Mesenchymal stem cell (in vitro differentiated cells and primary cell): Measurements from ENCODE around the gene STK32C.
"Not testable (repeated sequence)": the region's sequence is repeated elsewhere in the genome, so short reads cannot be mapped to it uniquely, and the experiment has no call there.

Source experiments
- DNase-seq: peaks from one replicate; pipeline ENCODE4 v3.0.0-alpha.2; 2013
- H2AFZ ChIP-seq: one replicate; pipeline ENCODE4 v1.6.1; 2013; ENCODE audit warnings: low read depth, mild to moderate bottlenecking, control low read depth, inconsistent platforms, low read length, moderate library complexity
- H2AK5ac ChIP-seq: 2 replicates; pipeline ENCODE4 v1.6.1; 2013; ENCODE audit warnings: low read length, moderate library complexity, mild to moderate bottlenecking, inconsistent platforms; ENCODE audit not compliant: severe bottlenecking
- H2BK120ac ChIP-seq: one replicate; pipeline ENCODE4 v1.6.1; 2013; ENCODE audit warnings: low read depth, mild to moderate bottlenecking, inconsistent platforms, low read length, moderate library complexity
- H2BK12ac ChIP-seq, 2 experiments: one replicate each; pipeline ENCODE4 v1.6.1; 2013; ENCODE audit warnings: inconsistent platforms in 2 of 2, low read length in 2 of 2, mild to moderate bottlenecking in 2 of 2, moderate library complexity in 2 of 2, control low read depth in 1 of 2
- H2BK15ac ChIP-seq: one replicate; pipeline ENCODE4 v1.6.1; 2013; ENCODE audit warnings: mild to moderate bottlenecking, low read depth, inconsistent platforms; ENCODE audit not compliant: poor library complexity, severe bottlenecking
- H2BK5ac ChIP-seq: 2 replicates; pipeline ENCODE4 v1.6.1; 2013; ENCODE audit warnings: low read depth, mild to moderate bottlenecking, low read length, control low read depth, inconsistent platforms; ENCODE audit not compliant: poor library complexity, severe bottlenecking
- H3K14ac ChIP-seq, 2 experiments: one replicate each; pipeline ENCODE4 v1.6.1; 2013; ENCODE audit warnings: inconsistent platforms in 2 of 2, low read length in 2 of 2, control low read depth in 1 of 2, mild to moderate bottlenecking in 1 of 2, moderate library complexity in 1 of 2
- H3K18ac ChIP-seq, 2 experiments: one replicate each; pipeline ENCODE4 v1.6.1; 2013; ENCODE audit warnings: inconsistent platforms in 2 of 2, low read length in 2 of 2, control low read depth in 1 of 2, low read depth in 1 of 2, mild to moderate bottlenecking in 1 of 2
- H3K23ac ChIP-seq, 2 experiments: one replicate each; pipeline ENCODE4 v1.6.1; 2013; ENCODE audit warnings: inconsistent platforms in 2 of 2, low read length in 2 of 2, mild to moderate bottlenecking in 2 of 2, moderate library complexity in 2 of 2, control low read depth in 1 of 2
- H3K27ac ChIP-seq: 2 replicates; pipeline ENCODE4 v1.5.1; 2013; ENCODE audit warnings: mild to moderate bottlenecking, moderate library complexity, low read length, control low read depth, inconsistent platforms; ENCODE audit not compliant: poor library complexity, severe bottlenecking
- H3K27me3 ChIP-seq, 2 experiments: 2 replicates each; pipeline versions ENCODE4 v1.6.1 to v1.7.0; 2013; ENCODE audit warnings: low read length in 2 of 2, mild to moderate bottlenecking in 2 of 2, moderate library complexity in 2 of 2, control low read depth in 1 of 2, inconsistent platforms in 1 of 2; ENCODE audit not compliant: control insufficient read depth in 1 of 2, insufficient read depth in 1 of 2
- H3K36me3 ChIP-seq, 2 experiments: 2 replicates each; pipeline versions ENCODE4 v1.6.1 to v1.7.0; 2013; ENCODE audit warnings: low read length in 2 of 2, control low read depth in 1 of 2, inconsistent platforms in 1 of 2, low read depth in 1 of 2, mild to moderate bottlenecking in 1 of 2; ENCODE audit not compliant: insufficient read depth in 2 of 2, control insufficient read depth in 1 of 2
- H3K4ac ChIP-seq, 2 experiments: one replicate each; pipeline ENCODE4 v1.6.1; 2013; ENCODE audit warnings: inconsistent platforms in 2 of 2, low read length in 2 of 2, mild to moderate bottlenecking in 2 of 2, moderate library complexity in 2 of 2, control low read depth in 1 of 2, low read depth in 1 of 2
- H3K4me1 ChIP-seq: 2 replicates; pipeline ENCODE4 v1.6.1; 2013; ENCODE audit warnings: low read depth, low read length, control low read depth; ENCODE audit not compliant: control insufficient read depth, insufficient read depth
- H3K4me2 ChIP-seq: 2 replicates; pipeline ENCODE4 v1.6.1; 2013; ENCODE audit warnings: low read length, mild to moderate bottlenecking, inconsistent platforms; ENCODE audit not compliant: poor library complexity, severe bottlenecking
- H3K4me3 ChIP-seq, 2 experiments: 2 replicates each; pipeline versions ENCODE4 v1.5.1 to v1.7.0; 2013; ENCODE audit warnings: low read length in 2 of 2, mild to moderate bottlenecking in 2 of 2, control low read depth in 1 of 2, low read depth in 1 of 2; ENCODE audit not compliant: insufficient read depth in 1 of 2
- H3K79me1 ChIP-seq: replicated peaks from 2 replicates; pipeline ENCODE4 v1.6.1; 2013; ENCODE audit warnings: mild to moderate bottlenecking, control low read depth, low read length, inconsistent platforms; ENCODE audit not compliant: poor library complexity, severe bottlenecking
- H3K9ac ChIP-seq: 2 replicates; pipeline ENCODE4 v1.7.0; 2013; ENCODE audit warnings: mild to moderate bottlenecking, low read length, moderate library complexity
- H3K9me3 ChIP-seq: 2 replicates; pipeline ENCODE4 v1.7.0; 2013; ENCODE audit warnings: mild to moderate bottlenecking, low read length; ENCODE audit not compliant: control insufficient read depth
- H4K8ac ChIP-seq: one replicate; pipeline ENCODE4 v1.6.1; 2013; ENCODE audit warnings: inconsistent platforms, mild to moderate bottlenecking, low read length, moderate library complexity
- H4K91ac ChIP-seq: one replicate; pipeline ENCODE4 v1.6.1; 2013; ENCODE audit warnings: mild to moderate bottlenecking, low read length, inconsistent platforms
- WGBS: methylation state at CpG from one replicate; pipeline ENCODE4 v1.1.7; 2013; ENCODE audit warnings: mixed read lengths; 5-methylcytosine and 5-hydroxymethylcytosine counted together

The STK32C gene

GRCh38 chr10:132223611-132224342 lies 84.0 kb downstream of the STK32C start:
- peaks cover 4 to 12% of the 10 kb centered on the region in 2 experiments for H3K36me3 ChIP-seq
- WGBS: 93% methylated on average over 23 of the region's 23 CpGs
- no peak overlapping the region for H2BK120ac ChIP-seq
- no peak overlapping the region for H4K91ac ChIP-seq
- H3K4ac ChIP-seq: no peak overlapping the region
- no peak overlapping the region for H3K14ac ChIP-seq
- no peaks in the 10 kb centered on the region for H3K9me3 ChIP-seq
- H2BK12ac ChIP-seq: no peak overlapping the region
- peak overlapping the region in 1 of 2 experiments; percentile 14 for H3K23ac ChIP-seq
- no peaks in the 10 kb centered on the region for H3K27me3 ChIP-seq
- H3K18ac ChIP-seq: no peak overlapping the region
- DNase-seq: no peak
- H4K8ac ChIP-seq: no peak overlapping the region
- H3K4me3 ChIP-seq: no peak overlapping the region
- peaks cover 3% of the 10 kb centered on the region for H3K79me1 ChIP-seq
- peaks cover 15% of the 10 kb centered on the region for H3K4me1 ChIP-seq
- H2BK15ac ChIP-seq: peak overlapping the region; percentile 29
- H3K4me2 ChIP-seq: no peak overlapping the region
- H2BK5ac ChIP-seq: no peak overlapping the region
- H2AFZ ChIP-seq: no peak overlapping the region
- H3K27ac ChIP-seq: no peak overlapping the region
- H3K9ac ChIP-seq: no peak overlapping the region
- H2AK5ac ChIP-seq: no peak overlapping the region

DNA sequence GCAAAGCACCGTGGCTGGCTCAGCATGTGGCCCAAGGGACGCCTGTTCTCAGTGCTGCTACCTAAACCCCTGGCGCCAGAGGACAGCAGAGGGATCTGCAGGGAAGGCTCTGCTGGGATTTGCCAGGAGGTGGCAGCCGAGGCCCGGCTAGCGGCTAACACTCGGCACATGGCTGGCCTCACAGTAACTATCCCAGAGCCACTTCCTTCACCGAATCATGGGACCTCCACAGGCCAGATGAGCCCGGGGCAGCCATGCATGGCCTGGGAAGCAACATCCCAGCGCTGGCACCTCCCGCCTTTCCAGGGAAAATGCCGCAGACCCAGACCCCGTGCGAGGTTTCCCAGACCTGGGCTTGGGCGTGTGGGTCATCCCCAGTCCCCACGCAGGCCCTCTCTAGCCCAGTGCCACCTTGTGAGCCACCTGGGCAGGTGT lies 84.6 kb downstream of the STK32C start:
- no peak overlapping the region for H3K9ac ChIP-seq
- H2BK120ac ChIP-seq: no peak overlapping the region
- H3K27ac ChIP-seq: no peak overlapping the region
- no peak overlapping the region for H4K91ac ChIP-seq
- H2BK5ac ChIP-seq: no peak overlapping the region
- H3K4me3 ChIP-seq: no peak overlapping the region
- H3K36me3 ChIP-seq: peaks cover 4 to 12% of the 10 kb centered on the region in 2 experiments
- peaks cover 3% of the 10 kb centered on the region for H3K79me1 ChIP-seq
- H3K4me2 ChIP-seq: no peak overlapping the region
- H3K18ac ChIP-seq: no peak overlapping the region
- H4K8ac ChIP-seq: no peak overlapping the region
- H3K9me3 ChIP-seq: no peaks in the 10 kb centered on the region
- no peak overlapping the region for H3K4ac ChIP-seq
- no peaks in the 10 kb centered on the region for H3K27me3 ChIP-seq
- no peak overlapping the region for H2AFZ ChIP-seq
- no peak overlapping the region for H2BK12ac ChIP-seq
- WGBS: 48% methylated on average over 16 of the region's 16 CpGs
- H2AK5ac ChIP-seq: no peak overlapping the region
- H2BK15ac ChIP-seq: peak overlapping the region; percentile 29
- no peak overlapping the region for H3K23ac ChIP-seq
- peak; percentile 72 for DNase-seq
- H3K4me1 ChIP-seq: peaks cover 15% of the 10 kb centered on the region
- H3K14ac ChIP-seq: no peak overlapping the region

DNA sequence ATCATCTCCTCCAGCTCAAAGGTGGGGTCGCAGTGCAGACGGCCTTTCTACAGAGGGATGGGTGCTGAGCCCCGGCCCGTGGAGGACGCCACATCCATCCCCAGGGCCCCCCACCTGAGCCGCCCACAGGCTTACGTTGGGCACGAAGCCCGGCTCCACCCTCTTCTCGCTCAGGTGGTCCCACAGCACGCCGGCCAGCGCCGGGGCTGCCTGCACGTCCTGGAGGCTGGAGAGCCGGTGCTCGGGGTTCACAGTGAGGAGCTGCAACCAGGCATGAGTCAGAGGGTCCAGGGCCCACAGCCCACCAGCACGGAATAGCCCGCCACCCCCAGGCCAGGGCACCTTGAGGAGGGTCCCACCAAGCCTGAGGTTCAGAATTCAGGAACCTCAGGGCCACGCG lies 85.0 kb downstream of the STK32C start:
- Histone ChIP-seq H2BK120ac (no peak overlapping the region), H4K91ac (no peak overlapping the region), H3K4me2 (no peak overlapping the region), H3K14ac (no peak overlapping the region), H3K23ac (no peak overlapping the region), H3K18ac (no peak overlapping the region), H2AFZ (no peak overlapping the region), H4K8ac (no peak overlapping the region), H3K4me1 (peaks cover 15% of the 10 kb centered on the region), H2AK5ac (no peak overlapping the region), H3K27me3 (no peaks in the 10 kb centered on the region), H3K4me3 (no peak overlapping the region), H2BK15ac (no peak overlapping the region), H3K36me3 (peaks cover 4 to 12% of the 10 kb centered on the region in 2 experiments), H3K9ac (no peak overlapping the region), H3K9me3 (no peaks in the 10 kb centered on the region), H2BK12ac (no peak overlapping the region), H3K79me1 (peaks cover 3% of the 10 kb centered on the region), H2BK5ac (no peak overlapping the region), H3K4ac (no peak overlapping the region), H3K27ac (no peak overlapping the region)
- WGBS: 82% methylated on average over 21 of the region's 21 CpGs
- no peak for DNase-seq

GRCh38 chr10:132220996-132221395 lies 86.8 kb downstream of the STK32C start:
- not testable (repeated sequence) for H3K27ac ChIP-seq, H2BK15ac ChIP-seq, H3K27me3 ChIP-seq, H3K14ac ChIP-seq, H2AFZ ChIP-seq, H3K4ac ChIP-seq, H3K4me3 ChIP-seq, H3K18ac ChIP-seq, H3K36me3 ChIP-seq, H2AK5ac ChIP-seq, H2BK5ac ChIP-seq, H3K79me1 ChIP-seq, H3K9me3 ChIP-seq, H2BK12ac ChIP-seq, H2BK120ac ChIP-seq, DNase-seq, H4K8ac ChIP-seq, H3K4me2 ChIP-seq, H3K9ac ChIP-seq, H4K91ac ChIP-seq, H3K23ac ChIP-seq
- peaks cover 15% of the 10 kb centered on the region for H3K4me1 ChIP-seq
- 91% methylated on average over 18 of the region's 18 CpGs for WGBS
